ENCODE data around the gene ROBO1. TPM values are rescaled to one million over a fixed set of nuclear protein-coding genes. Genes with fewer than 3 reads are reported as not detected.
"Not testable (repeated sequence)": the region's sequence is repeated elsewhere in the genome, so short reads cannot be mapped to it uniquely, and the experiment has no call there.

Gene ROBO1
- total RNA-seq, 1 experiment from 2014 or later = 33.9 TPM

DNA sequence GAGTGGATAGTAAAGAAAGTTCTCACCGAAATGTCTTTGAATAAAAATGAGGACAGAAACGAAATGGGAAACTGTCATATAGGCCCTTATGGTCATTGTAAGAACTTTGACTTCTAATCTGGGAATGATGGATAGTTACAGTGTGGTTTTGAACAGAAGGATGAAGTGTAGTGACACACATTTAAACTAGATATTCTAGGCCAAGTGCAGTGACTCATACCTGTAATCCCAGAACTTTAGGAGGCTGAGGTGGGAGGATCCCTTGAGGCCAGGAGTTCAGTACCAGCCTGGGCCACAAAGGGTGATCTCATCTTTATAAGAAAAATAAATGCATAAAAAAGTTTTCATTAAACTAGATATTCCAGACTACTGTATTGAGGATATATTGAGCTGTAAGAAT, 452.8 kb downstream of the ROBO1 start:
- Mint-ChIP-seq H3K27me3 (ENCODE audit: unreplicated experiment) (no peaks in the 10 kb centered on the region), H3K27ac (ENCODE audit: unreplicated experiment) (no peak overlapping the region), H3K9me3 (ENCODE audit: low read depth, unreplicated experiment) (no peaks in the 10 kb centered on the region), H3K4me3 (ENCODE audit: low read depth, unreplicated experiment) (no peak overlapping the region), H3K36me3 (ENCODE audit: insufficient read depth, unreplicated experiment) (no peaks in the 10 kb centered on the region), H3K4me1 (ENCODE audit: low read depth, unreplicated experiment) (peaks cover 10% of the 10 kb centered on the region)
- CTCF ChIA-PET = no interaction called here
- TF ChIP-seq CTCF (IDR thresholded peaks at IDR 0.05; ENCODE audit: unreplicated experiment) = no peak
- intact Hi-C loops (cut with micrococcal nuclease; ENCODE audit: unreplicated experiment) = no loop called here
- DNase-seq = no peak
- no TSS peak for BruUV-seq (replicated peaks)

GRCh38 chr3:79314544-79314943, 453.3 kb downstream of the ROBO1 start:
- no peak for TF ChIP-seq CTCF (IDR thresholded peaks at IDR 0.05; ENCODE audit: unreplicated experiment)
- no peak overlapping the region for H3K4me3 Mint-ChIP-seq (ENCODE audit: low read depth, unreplicated experiment)
- intact Hi-C loops (cut with micrococcal nuclease; ENCODE audit: unreplicated experiment) = no loop called here
- H3K9me3 Mint-ChIP-seq (ENCODE audit: low read depth, unreplicated experiment) = no peaks in the 10 kb centered on the region
- H3K4me1 Mint-ChIP-seq (ENCODE audit: low read depth, unreplicated experiment) = peaks cover 10% of the 10 kb centered on the region
- BruUV-seq (replicated peaks) = no TSS peak
- no peaks in the 10 kb centered on the region for H3K27me3 Mint-ChIP-seq (ENCODE audit: unreplicated experiment)
- H3K27ac Mint-ChIP-seq (ENCODE audit: unreplicated experiment) = no peak overlapping the region
- CTCF ChIA-PET = no interaction called here
- H3K36me3 Mint-ChIP-seq (ENCODE audit: insufficient read depth, unreplicated experiment) = no peaks in the 10 kb centered on the region
- DNase-seq = no peak

DNA sequence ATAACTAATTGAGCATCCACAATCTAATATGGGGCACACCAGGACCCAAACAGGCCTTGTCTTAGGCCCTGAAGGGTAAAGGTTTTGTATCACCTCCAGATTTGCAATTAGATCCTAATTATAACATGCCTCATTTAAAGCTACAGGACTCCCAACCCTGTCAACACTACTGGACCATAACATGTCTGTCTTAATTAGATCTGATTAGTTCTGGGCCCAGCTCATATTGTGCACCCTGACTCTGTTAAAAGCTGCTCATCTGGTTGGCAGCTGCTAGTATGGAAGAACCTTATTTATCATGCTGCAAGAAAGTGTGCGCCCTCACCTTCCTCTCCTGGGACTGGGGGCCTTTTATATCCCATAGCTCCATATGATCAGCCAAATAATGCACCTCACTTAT, 457.8 kb downstream of the ROBO1 start:
- no peak for DNase-seq
- H3K36me3 Mint-ChIP-seq (ENCODE audit: insufficient read depth, unreplicated experiment) = no peaks in the 10 kb centered on the region
- H3K27ac Mint-ChIP-seq (ENCODE audit: unreplicated experiment) = no peak overlapping the region
- H3K4me3 Mint-ChIP-seq (ENCODE audit: low read depth, unreplicated experiment) = no peak overlapping the region
- intact Hi-C loops (cut with micrococcal nuclease; ENCODE audit: unreplicated experiment) = no loop called here
- no peaks in the 10 kb centered on the region for H3K27me3 Mint-ChIP-seq (ENCODE audit: unreplicated experiment)
- BruUV-seq (replicated peaks) = no TSS peak
- no peaks in the 10 kb centered on the region for H3K9me3 Mint-ChIP-seq (ENCODE audit: low read depth, unreplicated experiment)
- CTCF ChIA-PET = no interaction called here
- H3K4me1 Mint-ChIP-seq (ENCODE audit: low read depth, unreplicated experiment) = peaks cover 7% of the 10 kb centered on the region
- no peak for TF ChIP-seq CTCF (IDR thresholded peaks at IDR 0.05; ENCODE audit: unreplicated experiment)

DNA sequence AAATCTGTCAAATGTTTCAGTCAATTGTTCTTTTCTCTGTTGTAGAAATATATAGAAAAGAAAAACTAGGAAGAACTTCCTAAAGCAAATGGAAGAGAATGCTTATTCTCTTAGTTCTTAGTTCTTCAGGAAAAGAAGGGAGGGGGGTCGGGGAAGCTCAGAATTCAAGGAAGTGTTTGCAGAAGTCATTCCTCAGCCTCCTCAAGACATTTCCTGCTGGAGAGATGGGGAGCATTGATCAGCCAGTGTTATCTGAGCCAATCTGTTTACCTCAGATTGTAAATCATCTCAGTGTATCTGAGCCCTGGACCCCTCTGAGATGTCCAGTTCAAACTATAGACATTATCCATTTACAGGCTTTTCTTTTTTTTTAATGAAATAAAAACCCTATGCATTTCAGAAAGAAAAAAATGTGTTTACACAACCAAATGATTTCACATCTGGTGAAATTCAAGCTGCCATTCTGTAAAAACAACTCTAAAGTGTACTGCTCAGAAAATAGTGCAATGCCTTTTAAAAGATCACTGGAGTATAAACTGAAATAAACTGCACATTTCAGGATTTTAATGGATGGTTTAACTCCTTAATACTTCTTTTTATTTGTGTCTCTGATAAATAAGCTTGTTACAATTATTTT, 460.7 kb downstream of the ROBO1 start:
- no peaks in the 10 kb centered on the region for H3K36me3 Mint-ChIP-seq (ENCODE audit: insufficient read depth, unreplicated experiment)
- CTCF ChIA-PET = no interaction called here
- intact Hi-C loops (cut with micrococcal nuclease; ENCODE audit: unreplicated experiment) = no loop called here
- no peaks in the 10 kb centered on the region for H3K27me3 Mint-ChIP-seq (ENCODE audit: unreplicated experiment)
- TF ChIP-seq CTCF (IDR thresholded peaks at IDR 0.05; ENCODE audit: unreplicated experiment) = no peak
- H3K4me1 Mint-ChIP-seq (ENCODE audit: low read depth, unreplicated experiment) = no peaks in the 10 kb centered on the region
- H3K4me3 Mint-ChIP-seq (ENCODE audit: low read depth, unreplicated experiment) = no peak overlapping the region
- no peaks in the 10 kb centered on the region for H3K9me3 Mint-ChIP-seq (ENCODE audit: low read depth, unreplicated experiment)
- BruUV-seq (replicated peaks) = no TSS peak
- DNase-seq = no peak
- no peak overlapping the region for H3K27ac Mint-ChIP-seq (ENCODE audit: unreplicated experiment)

DNA sequence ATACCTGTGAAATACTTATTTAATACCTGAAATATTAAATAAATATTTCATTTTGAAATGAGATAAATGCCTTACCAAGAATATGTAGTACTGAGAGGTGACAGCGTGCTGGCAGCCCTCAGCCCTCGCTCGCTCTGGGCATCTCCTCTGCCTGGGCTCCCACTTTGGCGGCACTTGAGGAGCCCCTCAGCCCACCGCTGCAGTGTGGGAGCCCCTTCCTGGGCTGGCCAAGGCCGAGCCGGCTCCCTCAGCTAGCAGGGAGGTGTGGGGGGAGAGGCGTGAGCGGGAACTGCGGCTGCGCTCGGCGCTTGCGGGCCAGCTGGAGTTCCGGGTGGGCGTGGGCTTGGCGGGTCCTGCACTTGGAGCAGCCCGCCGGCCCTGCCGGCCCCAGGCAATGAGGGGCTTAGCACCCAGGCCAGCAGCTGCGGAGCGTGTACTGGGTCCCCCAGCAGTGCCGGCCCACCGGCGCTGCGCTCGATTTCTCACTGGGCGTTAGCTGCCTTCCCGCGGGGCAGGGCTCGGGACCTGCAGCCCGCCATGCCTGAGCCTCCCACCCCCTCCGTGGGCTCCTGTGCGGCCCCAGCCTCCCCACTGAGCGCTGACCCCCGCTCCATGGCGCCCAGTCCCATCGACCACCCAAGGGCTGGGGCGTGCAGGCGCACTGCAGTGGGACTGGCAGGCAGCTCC, 467.7 kb downstream of the ROBO1 start:
- intact Hi-C loops (cut with micrococcal nuclease; ENCODE audit: unreplicated experiment) = not testable (repeated sequence)

More for the DNA sequence above, 467.7 kb downstream of the ROBO1 start:
- not testable (repeated sequence) for H3K27ac Mint-ChIP-seq (ENCODE audit: unreplicated experiment); H3K4me1 Mint-ChIP-seq (ENCODE audit: low read depth, unreplicated experiment); H3K9me3 Mint-ChIP-seq (ENCODE audit: low read depth, unreplicated experiment); H3K27me3 Mint-ChIP-seq (ENCODE audit: unreplicated experiment); DNase-seq; BruUV-seq (replicated peaks); H3K36me3 Mint-ChIP-seq (ENCODE audit: insufficient read depth, unreplicated experiment); H3K4me3 Mint-ChIP-seq (ENCODE audit: low read depth, unreplicated experiment)
- CTCF ChIA-PET = interaction anchor here (0.6 kb wide), 1 partner anchor 192 kb away, joined by 4 read pairs; no protein-coding TSS in a partner anchor
